ENCODE data around the gene SCYL1.

SCYL1 gene

DNA sequence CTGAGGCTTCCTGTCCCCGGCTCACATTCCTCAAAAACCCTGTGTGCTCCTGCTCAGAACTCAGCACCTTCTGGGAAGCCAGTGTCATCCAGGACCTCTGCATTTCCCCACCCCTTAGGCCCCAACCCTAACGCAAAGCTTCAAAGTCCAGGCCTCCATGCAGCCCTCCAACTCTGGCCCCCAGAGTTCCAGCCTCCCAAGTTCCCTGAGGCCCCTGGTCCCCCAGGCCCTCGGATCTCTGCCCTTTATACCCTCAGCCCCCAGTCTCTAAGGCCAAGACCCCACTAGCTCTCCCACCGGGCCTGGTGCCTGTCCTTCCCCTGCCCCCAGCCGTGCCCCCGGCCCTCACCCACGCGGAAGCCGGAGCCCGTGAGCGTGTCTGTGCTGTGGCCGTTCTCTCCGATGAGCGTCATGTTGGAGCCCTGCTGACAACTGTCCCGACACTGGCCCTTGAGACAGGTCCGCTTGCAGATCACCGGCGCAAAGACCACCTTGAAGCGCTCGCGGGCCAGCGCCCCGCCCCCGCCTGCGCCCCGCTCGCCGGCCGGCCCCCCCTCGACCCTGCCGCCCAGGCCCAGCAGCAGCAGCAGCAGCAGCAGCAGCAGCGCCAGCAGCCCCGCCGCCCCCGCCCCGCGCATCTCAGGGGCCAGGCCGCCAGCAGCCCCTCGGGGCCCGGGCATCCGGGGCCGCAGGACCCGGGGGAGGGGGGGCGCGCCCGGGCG, 32.6 kb downstream of the SCYL1 start:
- Histone ChIP-seq H4K20me1 (ENCODE audit: insufficient read depth, low read length) (peaks cover 9% of the 10 kb centered on the region), H3K4me3 (ENCODE audit: low read depth in 1 of 2, low read length in 2 of 2) (no peak overlapping the region; a peak in 1 of 4 replicates), H3K79me2 (ENCODE audit: insufficient read depth, low read length) (no peaks in the 10 kb centered on the region), H3K9me3 (ENCODE audit: insufficient read depth, low read length, severe bottlenecking) (no peaks in the 10 kb centered on the region), H3K9ac (ENCODE audit: low read depth, low read length) (peak overlapping the region; percentile 57; the same call in 1 of the 2 replicates), H3K4me2 (ENCODE audit: insufficient read depth, low read length) (peak overlapping the region; percentile 68; the same call in 1 of the 2 replicates), H3K27ac (ENCODE audit: low read length) (no peak overlapping the region), H2AFZ (ENCODE audit: low read depth, low read length) (no peak overlapping the region), H3K36me3 (ENCODE audit: insufficient read depth, low read length) (no peaks in the 10 kb centered on the region), H3K4me1 (ENCODE audit: insufficient read depth, low read length) (peaks cover 40% of the 10 kb centered on the region), H3K27me3 (ENCODE audit: insufficient read depth, low read length, poor library complexity) (peaks cover 26% of the 10 kb centered on the region)
- ATAC-seq (ENCODE audit: insufficient read depth, low read depth) = no peak
- no peak for TF ChIP-seq EZH2 (IDR thresholded peaks at IDR 0.05; ENCODE audit: borderline replicate concordance, low read depth, low read length, severe bottlenecking)
- TF ChIP-seq, protein P1, sequence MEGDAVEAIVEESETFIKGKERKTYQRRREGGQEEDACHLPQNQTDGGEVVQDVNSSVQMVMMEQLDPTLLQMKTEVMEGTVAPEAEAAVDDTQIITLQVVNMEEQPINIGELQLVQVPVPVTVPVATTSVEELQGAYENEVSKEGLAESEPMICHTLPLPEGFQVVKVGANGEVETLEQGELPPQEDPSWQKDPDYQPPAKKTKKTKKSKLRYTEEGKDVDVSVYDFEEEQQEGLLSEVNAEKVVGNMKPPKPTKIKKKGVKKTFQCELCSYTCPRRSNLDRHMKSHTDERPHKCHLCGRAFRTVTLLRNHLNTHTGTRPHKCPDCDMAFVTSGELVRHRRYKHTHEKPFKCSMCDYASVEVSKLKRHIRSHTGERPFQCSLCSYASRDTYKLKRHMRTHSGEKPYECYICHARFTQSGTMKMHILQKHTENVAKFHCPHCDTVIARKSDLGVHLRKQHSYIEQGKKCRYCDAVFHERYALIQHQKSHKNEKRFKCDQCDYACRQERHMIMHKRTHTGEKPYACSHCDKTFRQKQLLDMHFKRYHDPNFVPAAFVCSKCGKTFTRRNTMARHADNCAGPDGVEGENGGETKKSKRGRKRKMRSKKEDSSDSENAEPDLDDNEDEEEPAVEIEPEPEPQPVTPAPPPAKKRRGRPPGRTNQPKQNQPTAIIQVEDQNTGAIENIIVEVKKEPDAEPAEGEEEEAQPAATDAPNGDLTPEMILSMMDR (IDR thresholded peaks at IDR 0.05; ENCODE audit: borderline replicate concordance, extremely low read depth, low read length, poor library complexity, severe bottlenecking) = no peak
- no peak for DNase-seq

DNA sequence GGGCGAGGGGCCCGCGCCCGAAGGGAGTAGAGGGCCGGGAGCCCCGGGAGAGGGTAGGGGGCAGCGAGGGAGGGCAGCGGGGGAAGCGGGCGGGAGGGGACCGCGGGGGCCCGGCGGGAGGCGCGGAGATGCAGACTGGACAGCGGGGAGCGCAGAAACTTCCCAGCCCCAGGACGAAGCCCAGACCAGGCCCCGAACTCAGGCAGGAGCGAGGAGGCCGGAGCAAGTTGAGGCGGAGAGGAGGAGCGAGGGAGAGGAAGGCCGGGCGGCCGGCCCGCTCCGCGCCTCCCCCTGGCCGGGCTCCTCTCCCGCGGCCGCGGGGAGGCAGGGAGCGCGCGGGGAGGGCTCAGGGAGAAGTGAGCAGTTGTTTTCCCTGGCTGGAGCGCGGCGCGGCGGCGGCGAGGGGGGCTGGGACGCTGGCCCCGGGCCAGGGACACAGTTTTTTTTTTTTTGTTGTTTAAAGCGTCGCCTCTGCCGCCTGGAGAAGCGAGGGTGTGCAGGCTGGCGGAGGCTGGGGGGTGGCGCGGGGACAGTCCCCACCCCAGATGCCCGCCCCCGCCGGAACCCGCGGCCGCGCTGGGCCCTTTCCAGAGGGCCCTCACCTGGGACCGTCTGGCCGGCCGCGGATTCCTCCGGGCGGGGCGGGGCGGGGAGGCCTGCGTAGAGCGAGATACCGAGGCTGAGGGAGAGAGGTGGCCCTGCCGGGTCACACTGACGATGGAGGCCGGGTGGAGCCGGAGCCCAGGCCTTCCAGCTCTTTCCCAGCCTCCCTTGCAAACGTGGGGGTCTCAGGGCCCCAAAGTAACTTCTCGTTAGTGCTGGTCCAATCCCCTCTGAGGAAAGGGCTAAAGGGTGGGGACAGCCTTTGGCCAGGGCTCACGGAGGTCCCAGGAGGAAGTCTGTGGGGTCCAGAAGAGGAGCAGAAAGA, 33.4 kb downstream of the SCYL1 start, which contains the start of gene LTBP3:
Gene LTBP3 (minus strand): TSS at position 358 of the 928 bp plus-strand sequence. CDS start 400 bp downstream, outside the sequence.
- no peaks in the 10 kb centered on the region for H3K9me3 ChIP-seq (ENCODE audit: insufficient read depth, low read length, severe bottlenecking)
- peak within 1 kb of the TSS; percentile 61 for H2AFZ ChIP-seq (ENCODE audit: low read depth, low read length)
- no peaks in the 10 kb centered on the region for H3K79me2 ChIP-seq (ENCODE audit: insufficient read depth, low read length)
- H3K36me3 ChIP-seq (ENCODE audit: insufficient read depth, low read length) = no peaks in the 10 kb centered on the region
- peaks cover 26% of the 10 kb centered on the region for H3K27me3 ChIP-seq (ENCODE audit: insufficient read depth, low read length, poor library complexity)
- TF ChIP-seq EZH2 (IDR thresholded peaks at IDR 0.05; ENCODE audit: borderline replicate concordance, low read depth, low read length, severe bottlenecking) = peak; percentile 85
- TF ChIP-seq, protein P1 (IDR thresholded peaks at IDR 0.05; ENCODE audit: borderline replicate concordance, extremely low read depth, low read length, poor library complexity, severe bottlenecking) = no peak
- peaks cover 33% of the 10 kb centered on the region for H3K4me1 ChIP-seq (ENCODE audit: insufficient read depth, low read length)
- peak within 1 kb of the TSS; percentile 4 to 55; a peak in 3 of 4 replicates for H3K4me3 ChIP-seq (ENCODE audit: low read depth in 1 of 2, low read length in 2 of 2)
- H4K20me1 ChIP-seq (ENCODE audit: insufficient read depth, low read length) = peaks cover 5% of the 10 kb centered on the region; the same call in 1 of the 2 replicates
- no peak within 1 kb of the TSS for H3K27ac ChIP-seq (ENCODE audit: low read length)
- ATAC-seq (ENCODE audit: insufficient read depth, low read depth) = peak; percentile 27; the same call in 2 of the 3 replicates
- H3K4me2 ChIP-seq (ENCODE audit: insufficient read depth, low read length) = peak within 1 kb of the TSS; percentile 68
- DNase-seq = peak; percentile 45
- peak within 1 kb of the TSS; percentile 57 for H3K9ac ChIP-seq (ENCODE audit: low read depth, low read length)

DNA sequence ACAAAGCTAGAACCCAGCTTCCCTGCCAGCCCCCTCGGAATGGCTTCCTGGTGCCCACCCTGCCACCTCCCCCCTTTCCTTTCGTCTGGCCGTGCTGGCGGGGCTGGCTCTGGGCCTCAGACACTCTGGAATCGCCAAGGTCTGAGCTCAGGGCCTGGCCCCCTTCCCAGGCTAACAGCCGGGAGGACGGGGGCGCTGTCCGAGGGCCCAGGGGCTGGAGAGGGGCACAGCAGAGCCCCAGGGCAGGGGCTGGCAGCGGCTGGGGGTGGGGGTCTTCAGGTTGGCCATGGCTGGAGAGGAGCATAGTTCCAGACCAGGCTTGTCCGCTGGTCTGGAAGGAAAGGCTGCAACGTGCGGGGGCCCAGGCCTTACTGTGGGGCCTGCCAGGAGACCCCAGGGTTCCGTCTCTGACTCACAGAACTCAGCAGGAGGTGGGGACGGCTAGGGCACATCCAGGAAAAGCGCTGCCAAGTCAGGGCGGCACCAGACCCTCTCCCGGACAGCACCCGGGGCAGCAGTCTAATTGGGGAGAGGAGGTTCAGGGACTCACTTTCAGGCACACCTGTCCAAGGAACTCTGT, 34.1 kb downstream of the SCYL1 start:
- peak overlapping the region; percentile 24 for H2AFZ ChIP-seq (ENCODE audit: low read depth, low read length)

More for the DNA sequence above, 34.1 kb downstream of the SCYL1 start:
- no peak for DNase-seq
- Histone ChIP-seq H3K27me3 (ENCODE audit: insufficient read depth, low read length, poor library complexity) (peaks cover 26% of the 10 kb centered on the region), H3K4me2 (ENCODE audit: insufficient read depth, low read length) (peak overlapping the region; percentile 68), H4K20me1 (ENCODE audit: insufficient read depth, low read length) (peaks cover 5% of the 10 kb centered on the region; the same call in 1 of the 2 replicates), H3K36me3 (ENCODE audit: insufficient read depth, low read length) (no peaks in the 10 kb centered on the region), H3K79me2 (ENCODE audit: insufficient read depth, low read length) (no peaks in the 10 kb centered on the region), H3K4me3 (ENCODE audit: low read depth in 1 of 2, low read length in 2 of 2) (peak overlapping the region in 1 of 2 experiments; percentile 55; a peak in 2 of 4 replicates), H3K9ac (ENCODE audit: low read depth, low read length) (peak overlapping the region; percentile 57; the same call in 1 of the 2 replicates), H3K4me1 (ENCODE audit: insufficient read depth, low read length) (peaks cover 26% of the 10 kb centered on the region), H3K27ac (ENCODE audit: low read length) (no peak overlapping the region), H3K9me3 (ENCODE audit: insufficient read depth, low read length, severe bottlenecking) (no peaks in the 10 kb centered on the region)
- ATAC-seq (ENCODE audit: insufficient read depth, low read depth) = no peak
- TF ChIP-seq, protein P1 (IDR thresholded peaks at IDR 0.05; ENCODE audit: borderline replicate concordance, extremely low read depth, low read length, poor library complexity, severe bottlenecking) = no peak
- peak; percentile 8 for TF ChIP-seq EZH2 (IDR thresholded peaks at IDR 0.05; ENCODE audit: borderline replicate concordance, low read depth, low read length, severe bottlenecking)
